NCI-H2196 (cell line): ENCODE measurements around the gene IGSF3.
"Not testable (repeated sequence)": the region's sequence is repeated elsewhere in the genome, so short reads cannot be mapped to it uniquely, and the experiment has no call there.

Experiments used
- DNase-seq: peaks from one replicate; lab custom pipeline; 2025; ENCODE audit not compliant: unreplicated experiment; lab: John Stamatoyannopoulos, UW

Gene IGSF3

GRCh38 chr1:116631996-116632925 lies 35.3 kb downstream of the IGSF3 start:
- not testable (repeated sequence) for DNase-seq

- DNase-seq, result not testable (repeated sequence)
Observed at GRCh38 chr1:116631554-116631953, 36.0 kb downstream of the IGSF3 start.

DNA sequence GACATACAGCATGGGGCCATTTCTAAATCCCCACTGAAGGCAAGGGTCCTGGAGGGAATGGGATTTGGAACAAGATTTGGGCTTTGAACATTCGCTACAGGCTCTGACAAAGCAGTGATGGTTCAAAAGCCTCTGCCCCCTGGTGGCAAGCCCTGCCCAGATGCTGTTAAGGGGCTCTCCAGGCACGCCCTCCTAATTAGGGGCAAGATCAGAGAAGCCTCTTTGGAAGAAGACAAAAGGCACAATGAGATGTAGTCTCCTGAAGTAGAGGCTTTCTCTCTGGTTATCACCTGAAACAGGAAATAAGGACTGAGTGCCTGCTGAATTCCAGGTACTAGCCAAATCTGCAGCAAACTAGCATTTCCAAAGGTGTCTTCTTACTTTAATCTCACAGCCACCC lies 37.5 kb downstream of the IGSF3 start:
- DNase-seq, result not testable (repeated sequence)

- DNase-seq, result not testable (repeated sequence)
Observed at GRCh38 chr1:116629441-116629840, 38.1 kb downstream of the IGSF3 start.

- no peak for DNase-seq
Observed at GRCh38 chr1:116628448-116628847, 39.1 kb downstream of the IGSF3 start.

- peak; percentile 22 for DNase-seq
Observed at GRCh38 chr1:116627357-116627756, 40.2 kb downstream of the IGSF3 start.

DNA sequence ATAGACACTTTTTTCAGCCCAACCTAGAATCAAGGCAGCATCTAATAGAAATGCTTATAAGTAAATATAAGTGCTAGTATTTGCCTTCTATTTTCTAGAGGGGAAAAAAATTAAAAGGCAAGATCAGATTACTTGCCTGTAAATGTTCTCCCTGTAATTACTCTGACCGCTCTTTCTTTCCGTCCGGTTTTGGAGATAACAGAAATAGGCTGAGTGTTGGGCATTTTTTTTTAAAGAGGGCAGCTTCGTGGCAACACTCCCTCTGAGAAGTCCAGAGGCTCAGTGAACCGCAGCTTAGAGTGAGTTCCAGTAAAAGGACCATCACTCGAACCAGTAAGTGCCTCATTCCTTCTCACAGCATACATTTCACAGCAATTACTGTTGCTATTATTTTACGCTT lies 40.6 kb downstream of the IGSF3 start:
- peak; percentile 22 for DNase-seq

- not testable (repeated sequence) for DNase-seq
Observed at GRCh38 chr1:116625155-116625554, 42.4 kb downstream of the IGSF3 start.

DNA sequence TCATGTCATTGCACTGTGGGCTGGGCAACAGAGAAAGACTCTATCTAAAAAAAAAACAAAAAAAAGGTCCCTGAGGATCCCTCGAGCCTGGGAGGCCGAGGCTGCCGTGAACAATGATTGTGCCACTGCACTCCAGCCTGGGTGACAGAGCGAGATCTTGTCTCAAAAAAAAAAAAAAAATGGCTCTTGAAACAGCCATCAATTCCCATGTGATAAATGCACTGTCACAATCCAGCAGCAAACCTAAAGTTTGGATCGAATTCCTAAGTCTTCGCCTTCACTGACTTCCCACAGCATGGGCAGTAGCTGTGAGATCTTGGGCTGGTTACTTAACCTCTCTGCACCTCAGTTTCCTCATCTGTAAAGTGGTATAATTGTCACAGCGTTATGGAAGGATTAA lies 43.5 kb downstream of the IGSF3 start:
- no peak for DNase-seq

GRCh38 chr1:116622496-116622895 lies 45.0 kb downstream of the IGSF3 start:
- DNase-seq, result not testable (repeated sequence)

DNA sequence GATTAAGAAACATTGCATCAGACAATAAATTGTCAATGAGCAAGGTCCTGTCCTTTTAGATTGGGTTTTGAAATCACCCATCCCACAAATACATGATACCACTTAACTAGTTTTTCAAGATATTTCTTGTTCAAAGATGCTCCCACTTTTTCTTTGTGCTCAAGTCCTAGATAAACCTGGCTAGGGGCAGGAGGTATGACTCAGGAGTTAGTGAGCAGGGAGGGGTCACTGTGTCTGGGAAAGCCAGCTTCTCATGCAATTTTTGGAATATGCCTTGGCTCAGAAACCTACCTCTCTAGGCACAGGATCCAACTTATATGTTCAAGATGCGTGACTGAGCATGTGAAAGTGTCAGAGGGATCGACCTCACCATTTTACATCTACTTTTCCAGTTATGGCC lies 45.8 kb downstream of the IGSF3 start:
- not testable (repeated sequence) for DNase-seq

DNA sequence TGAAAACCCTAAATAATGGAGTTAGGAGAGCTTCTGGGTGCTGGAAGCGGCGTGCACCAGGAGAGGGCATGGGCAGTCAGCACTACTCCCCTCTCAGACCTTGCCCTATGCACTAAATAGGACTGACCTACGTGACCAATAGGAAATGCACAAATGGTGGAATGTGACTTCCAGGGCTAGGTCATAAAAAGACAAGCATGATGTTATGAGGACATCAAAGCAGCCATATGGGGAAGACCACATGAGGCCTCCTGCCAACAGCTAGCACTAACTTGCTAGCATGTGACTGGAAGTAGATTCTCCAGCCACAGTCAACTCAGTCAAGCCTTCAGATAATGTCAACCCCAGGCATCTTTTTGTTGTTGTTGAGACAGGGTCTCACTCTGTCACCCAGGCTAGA lies 47.1 kb downstream of the IGSF3 start:
- not testable (repeated sequence) for DNase-seq

- peak; percentile 45 for DNase-seq
Observed at GRCh38 chr1:116619106-116619505, 48.4 kb downstream of the IGSF3 start.

DNA sequence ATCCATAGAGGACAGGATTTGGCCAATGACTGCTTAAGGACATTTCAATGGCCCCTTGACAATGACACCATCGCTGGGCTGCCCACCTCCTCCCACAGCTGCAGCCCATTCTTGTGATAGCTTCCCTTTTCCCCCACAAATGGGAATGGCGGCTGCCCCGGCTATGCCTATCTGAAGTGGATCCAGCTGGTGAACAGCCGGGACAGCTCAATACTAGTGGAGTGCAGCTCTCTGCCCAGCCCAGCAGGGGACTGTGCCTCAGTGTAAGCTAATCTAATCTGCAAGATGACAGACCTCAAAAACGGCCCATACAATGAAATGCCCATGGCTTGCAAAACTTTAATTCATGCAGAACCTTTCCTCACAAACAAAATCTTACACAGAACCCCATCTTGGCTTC lies 49.7 kb downstream of the IGSF3 start:
- DNase-seq, result not testable (repeated sequence)

GRCh38 chr1:116613825-116614224 lies 53.7 kb downstream of the IGSF3 start:
- DNase-seq, result not testable (repeated sequence)

GRCh38 chr1:116609801-116610371 lies 57.6 kb downstream of the IGSF3 start:
- not testable (repeated sequence) for DNase-seq

- not testable (repeated sequence) for DNase-seq
Observed at GRCh38 chr1:116608841-116609240, 58.7 kb downstream of the IGSF3 start.

GRCh38 chr1:116608151-116608550 lies 59.4 kb downstream of the IGSF3 start:
- DNase-seq, result not testable (repeated sequence)

GRCh38 chr1:116607463-116607862 lies 60.1 kb downstream of the IGSF3 start:
- not testable (repeated sequence) for DNase-seq

DNA sequence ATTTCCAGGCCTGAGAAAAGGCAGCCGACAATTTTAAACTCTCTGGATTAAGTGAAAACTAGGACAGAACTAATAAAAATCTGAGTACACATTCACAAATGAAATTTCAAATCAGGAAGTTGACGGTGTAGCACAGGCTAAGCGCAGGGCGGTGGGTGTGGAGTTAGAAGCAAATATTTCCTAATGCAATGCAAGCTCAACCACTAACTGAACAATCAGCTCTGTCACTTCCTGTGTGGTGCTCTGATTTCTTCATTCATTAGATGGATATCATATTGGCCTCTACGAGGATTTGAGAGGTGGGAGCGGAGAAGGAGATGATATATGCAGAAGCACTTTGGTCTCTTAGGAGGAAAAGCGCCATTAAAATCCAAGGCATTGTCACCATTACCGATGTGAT lies 61.5 kb downstream of the IGSF3 start:
- DNase-seq, result not testable (repeated sequence)

DNA sequence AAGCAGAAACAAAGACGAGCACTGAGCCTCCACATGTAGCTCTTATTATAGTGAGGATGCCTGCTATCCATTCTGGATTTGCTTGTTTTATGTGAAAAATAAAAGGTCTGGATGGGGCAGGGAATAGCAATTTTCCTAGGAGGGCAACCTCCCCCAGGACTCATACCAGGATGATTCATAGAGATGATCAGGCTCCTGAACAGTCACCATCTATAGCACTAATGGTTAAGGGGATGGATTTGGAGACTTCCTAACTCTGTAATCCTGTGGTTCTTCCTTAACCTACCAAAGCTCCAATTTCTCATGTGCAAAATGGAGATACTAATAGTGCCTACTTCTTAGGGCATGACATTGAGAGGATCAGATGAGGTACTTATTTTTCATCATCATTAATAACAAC lies 62.2 kb downstream of the IGSF3 start:
- DNase-seq, result no peak

DNA sequence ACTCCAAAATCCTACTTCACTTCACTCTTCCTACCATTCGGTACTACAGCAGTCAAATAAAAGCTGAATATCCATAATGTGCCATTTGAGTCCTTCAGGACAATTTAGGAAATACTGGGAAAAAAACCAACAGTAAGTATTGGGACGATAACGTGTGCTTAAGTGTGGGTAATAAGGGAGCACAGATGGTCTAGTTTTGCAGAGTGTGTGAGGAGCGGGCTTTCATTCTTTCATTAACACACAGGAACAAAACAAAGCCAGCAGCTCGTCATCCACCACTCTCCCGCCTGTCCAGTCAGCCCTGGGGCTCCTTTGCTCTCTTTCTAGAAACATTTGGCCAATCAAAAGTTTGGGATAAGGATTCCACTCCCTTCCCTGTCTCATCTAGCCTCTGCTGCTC lies 63.1 kb downstream of the IGSF3 start:
- DNase-seq, result not testable (repeated sequence)
